B cell (primary cell): ENCODE results near the gene CHST15. TPM values are rescaled to one million over a fixed set of nuclear protein-coding genes. Genes with fewer than 3 reads are reported as not detected.

ENCODE experiments used
- ATAC-seq: fragments of 200-7000 bp; cut with Tn5 transposase; one replicate; pipeline ENCODE4 v1.10.0; 2021; ENCODE audit warnings: low read depth, mild to moderate bottlenecking, moderate number of reproducible peaks, moderate library complexity
- CTCF ChIA-PET: fragments of 350-600 bp; sonication (Branson Sonifier 250); formaldehyde crosslinking; loops from one replicate; lab custom pipeline; 2021; ENCODE audit warnings: antibody characterized with exemption, inconsistent platforms; lab: Charles Lee
- POLR2A ChIA-PET: fragments of 350-600 bp; sonication (Branson Sonifier 250); formaldehyde crosslinking; loops from one replicate; lab custom pipeline; 2021; ENCODE audit warnings: antibody characterized with exemption; lab: Charles Lee
- DNase-seq: peaks from one replicate; pipeline ENCODE4 v3.0.0; 2013
- H2AFZ ChIP-seq: 2 replicates; pipeline ENCODE4 v1.6.1; 2012; ENCODE audit warnings: mild to moderate bottlenecking, low read depth, low read length; ENCODE audit not compliant: insufficient read depth, poor library complexity, severe bottlenecking
- H3K27ac ChIP-seq, 2 donors: 1 replicate in 1 of 2; 2 replicates in 1 of 2; pipeline ENCODE4 v1.5.1; 2012 to 2013; ENCODE audit warnings: low read length in 2 of 2, mild to moderate bottlenecking in 2 of 2, moderate library complexity in 1 of 2
- H3K27me3 ChIP-seq, 4 experiments: fragments of 200-600 bp in 1 of 4; sonication (generic) in 1 of 4; replicated peaks in 1 of 4; 1 replicate in 2 of 4; 2 replicates in 2 of 4; pipeline versions ENCODE4 v1.6.1 to v1.7.0; 2013 to 2016; ENCODE audit warnings: low read length in 3 of 4, mild to moderate bottlenecking in 2 of 4, mixed read lengths in 1 of 4, moderate library complexity in 1 of 4; ENCODE audit not compliant: insufficient read depth in 4 of 4, control insufficient read depth in 3 of 4; ENCODE audit errors: control extremely low read depth in 1 of 4
- H3K36me3 ChIP-seq, 2 experiments: replicated peaks in 1 of 2; 1 replicate in 1 of 2; 2 replicates in 1 of 2; pipeline versions ENCODE4 v1.6.1 to v1.7.1; 2013; ENCODE audit warnings: low read length in 1 of 2; ENCODE audit not compliant: insufficient read depth in 2 of 2, control insufficient read depth in 1 of 2; ENCODE audit errors: control extremely low read depth in 1 of 2, extremely low read depth in 1 of 2
- H3K4me1 ChIP-seq, 2 donors: fragments of 200-600 bp in 1 of 2; sonication (generic) in 1 of 2; 1 replicate in 1 of 2; 2 replicates in 1 of 2; pipeline versions ENCODE4 v1.5.1 to v1.6.1; 2013 to 2017; ENCODE audit warnings: low read length in 2 of 2; ENCODE audit not compliant: control insufficient read depth in 2 of 2, insufficient read depth in 2 of 2
- H3K4me2 ChIP-seq: replicated peaks from 2 replicates; pipeline ENCODE3; 2012; ENCODE audit warnings: mild to moderate bottlenecking, low read depth, low read length; ENCODE audit not compliant: poor library complexity, severe bottlenecking
- H3K4me3 ChIP-seq, 5 experiments: fragments of 200-600 bp in 1 of 5; sonication (generic) in 1 of 5; 1 replicate in 3 of 5; 2 replicates in 2 of 5; pipeline versions ENCODE4 v1.5.1 to v1.7.0; 2011 to 2016; ENCODE audit warnings: low read length in 4 of 5, mild to moderate bottlenecking in 4 of 5, low read depth in 2 of 5, control low read depth in 1 of 5, moderate library complexity in 1 of 5; ENCODE audit not compliant: insufficient read depth in 1 of 5; ENCODE audit errors: control extremely low read depth in 1 of 5, extremely low read depth in 1 of 5
- H3K79me2 ChIP-seq: fragments of 200-600 bp; sonication (generic); one replicate; pipeline ENCODE4 v1.6.0; 2016; ENCODE audit warnings: low read length; ENCODE audit not compliant: control insufficient read depth, insufficient read depth
- H3K9ac ChIP-seq: fragments of 200-600 bp; sonication (generic); 2 replicates; pipeline ENCODE4 v1.6.1; 2017; ENCODE audit warnings: mild to moderate bottlenecking, low read length, moderate library complexity
- H3K9me3 ChIP-seq, 3 donors: one replicate each; pipeline versions ENCODE4 v1.6.1 to v1.7.1; 2013; ENCODE audit warnings: low read length in 2 of 3; ENCODE audit not compliant: control insufficient read depth in 2 of 3, insufficient read depth in 1 of 3; ENCODE audit errors: control extremely low read depth in 1 of 3
- H4K20me1 ChIP-seq: 2 replicates; pipeline ENCODE4 v1.6.0; 2012; ENCODE audit warnings: mild to moderate bottlenecking, low read length; ENCODE audit not compliant: insufficient read depth, control insufficient read depth, poor library complexity, severe bottlenecking
- H3K27ac Mint-ChIP-seq: one replicate; pipeline ENCODE4 v1.8.0; 2021; ENCODE audit warnings: mixed read lengths
- H3K27me3 Mint-ChIP-seq: one replicate; pipeline ENCODE4 v1.8.0; 2021; ENCODE audit warnings: mixed read lengths
- H3K4me1 Mint-ChIP-seq: one replicate; pipeline ENCODE4 v1.8.0; 2021; ENCODE audit warnings: mixed read lengths
- H3K4me3 Mint-ChIP-seq: one replicate; pipeline ENCODE4 v1.8.0; 2021; ENCODE audit warnings: mixed read lengths
- H3K9me3 Mint-ChIP-seq: one replicate; pipeline ENCODE4 v1.8.0; 2022; ENCODE audit warnings: mixed read lengths; ENCODE audit not compliant: insufficient read depth
- EZH2 ChIP-seq: IDR thresholded peaks from 2 replicates; pipeline ENCODE4 v1.6.1; 2012; ENCODE audit warnings: borderline replicate concordance, low read depth, mild to moderate bottlenecking, moderate library complexity, low read length; ENCODE audit not compliant: insufficient read depth, poor library complexity, severe bottlenecking
- WGBS: methylation state at CpG from one replicate; pipeline ENCODE4 v1.1.5; 2013; ENCODE audit warnings: missing lambda C conversion rate; ENCODE audit not compliant: insufficient coverage; 5-methylcytosine and 5-hydroxymethylcytosine counted together
- intact Hi-C: fragments of 100-400 bp; cut with micrococcal nuclease; formaldehyde crosslinking; loops from one replicate; pipeline ENCODE4 v1.10.0; 2022
- polyA plus RNA-seq: library from polyadenylated mRNA; depleted of rRNA; stranded (reverse); fragments of >200 nt; gene quantifications from 2 replicates; pipeline ENCODE4 v1.2.3, GENCODE V29; 2012
- total RNA-seq, 2 donors: library from RNA; stranded (reverse); fragments of 120-200 nt in 1 of 2; gene quantifications; 1 replicate in 1 of 2; 2 replicates in 1 of 2; pipeline versions ENCODE4 v1.2.3 to v1.2.4, GENCODE V29; 2013 to 2022
- TF ChIP-seq, protein P1 (sequence below): fragments of 200-600 bp; IDR thresholded peaks from one replicate; pipeline ENCODE4 v1.8.0; 2022; ENCODE audit warnings: antibody characterized with exemption, mild to moderate bottlenecking

The CHST15 gene
- total and polyA plus RNA-seq, 2 donors (not counting 1 experiment from before 2014, with no cell fraction given) = 17.9 to 75.4 TPM

DNA sequence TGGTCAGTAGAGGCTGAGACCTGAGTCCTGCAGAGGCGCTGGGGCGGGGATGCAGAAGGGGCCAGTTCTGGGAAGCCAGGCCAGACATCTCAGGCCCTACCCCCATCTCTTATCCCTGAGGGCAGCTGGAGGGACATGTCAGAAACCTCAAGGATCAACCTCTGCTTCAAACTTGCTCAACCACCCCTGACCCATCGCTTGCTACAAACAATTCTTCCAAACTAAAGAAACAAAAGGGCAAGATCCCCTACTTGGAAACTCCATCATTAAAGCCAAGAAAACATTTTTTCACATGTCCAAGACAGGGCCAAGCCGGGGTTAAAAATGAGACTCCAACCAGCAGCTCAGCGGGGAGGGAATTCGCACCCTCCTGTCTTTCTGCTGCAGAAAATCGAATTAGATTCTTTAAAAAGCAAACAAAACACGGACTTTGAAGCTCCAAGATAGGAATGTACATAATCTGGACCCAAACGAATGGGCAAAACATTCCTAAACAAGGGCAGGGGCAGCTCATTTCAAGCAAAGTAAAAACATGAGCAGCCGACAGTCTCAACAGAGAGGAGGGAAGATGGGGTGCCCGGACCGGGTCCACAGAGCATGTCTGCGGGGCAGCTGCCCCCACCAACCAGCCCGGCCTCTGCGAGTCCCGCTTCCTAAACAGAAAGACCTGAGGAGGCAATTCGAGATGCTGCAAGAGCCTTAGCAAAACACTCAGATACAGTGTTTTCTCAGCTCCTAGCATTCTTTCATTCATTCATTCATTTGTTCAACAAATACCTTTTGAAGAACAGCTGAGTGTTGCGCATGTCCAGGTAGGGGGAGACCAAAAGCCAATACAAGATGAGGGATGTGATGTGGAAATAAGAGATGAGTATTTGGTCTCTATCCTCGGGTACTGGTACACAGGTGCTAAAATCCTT, 44.8 kb downstream of the CHST15 start:
- POLR2A ChIA-PET = no interaction called here
- intact Hi-C loops = no loop called here
- Mint-ChIP-seq H3K4me3 (no peak overlapping the region), H3K27me3 (no peaks in the 10 kb centered on the region), H3K27ac (no peak overlapping the region), H3K4me1 (peaks cover 45% of the 10 kb centered on the region), H3K9me3 (no peaks in the 10 kb centered on the region)
- Histone ChIP-seq H3K9me3 (peaks cover 0 to 6% (median 0%) of the 10 kb centered on the region in 3 donors), H3K36me3 (peaks cover 0 to 6% of the 10 kb centered on the region in 2 experiments), H3K4me1 (peaks cover 16 to 21% of the 10 kb centered on the region in 2 donors), H3K79me2 (peaks cover 48% of the 10 kb centered on the region), H3K27ac (no peak overlapping the region), H2AFZ (no peak overlapping the region), H3K4me3 (no peak overlapping the region), H3K27me3 (no peaks in the 10 kb centered on the region), H3K9ac (no peak overlapping the region), H3K4me2 (no peak overlapping the region), H4K20me1 (peaks cover 12% of the 10 kb centered on the region)
- CTCF ChIA-PET = interaction anchor here (1.0 kb wide), 1 partner anchor 52 kb away, joined by 4 read pairs; no protein-coding TSS in a partner anchor
- ATAC-seq (no peak), DNase-seq (no peak)
- WGBS = 97% methylated on average over 18 of the region's 19 CpGs
- TF ChIP-seq, protein P1, sequence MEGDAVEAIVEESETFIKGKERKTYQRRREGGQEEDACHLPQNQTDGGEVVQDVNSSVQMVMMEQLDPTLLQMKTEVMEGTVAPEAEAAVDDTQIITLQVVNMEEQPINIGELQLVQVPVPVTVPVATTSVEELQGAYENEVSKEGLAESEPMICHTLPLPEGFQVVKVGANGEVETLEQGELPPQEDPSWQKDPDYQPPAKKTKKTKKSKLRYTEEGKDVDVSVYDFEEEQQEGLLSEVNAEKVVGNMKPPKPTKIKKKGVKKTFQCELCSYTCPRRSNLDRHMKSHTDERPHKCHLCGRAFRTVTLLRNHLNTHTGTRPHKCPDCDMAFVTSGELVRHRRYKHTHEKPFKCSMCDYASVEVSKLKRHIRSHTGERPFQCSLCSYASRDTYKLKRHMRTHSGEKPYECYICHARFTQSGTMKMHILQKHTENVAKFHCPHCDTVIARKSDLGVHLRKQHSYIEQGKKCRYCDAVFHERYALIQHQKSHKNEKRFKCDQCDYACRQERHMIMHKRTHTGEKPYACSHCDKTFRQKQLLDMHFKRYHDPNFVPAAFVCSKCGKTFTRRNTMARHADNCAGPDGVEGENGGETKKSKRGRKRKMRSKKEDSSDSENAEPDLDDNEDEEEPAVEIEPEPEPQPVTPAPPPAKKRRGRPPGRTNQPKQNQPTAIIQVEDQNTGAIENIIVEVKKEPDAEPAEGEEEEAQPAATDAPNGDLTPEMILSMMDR = no peak

DNA sequence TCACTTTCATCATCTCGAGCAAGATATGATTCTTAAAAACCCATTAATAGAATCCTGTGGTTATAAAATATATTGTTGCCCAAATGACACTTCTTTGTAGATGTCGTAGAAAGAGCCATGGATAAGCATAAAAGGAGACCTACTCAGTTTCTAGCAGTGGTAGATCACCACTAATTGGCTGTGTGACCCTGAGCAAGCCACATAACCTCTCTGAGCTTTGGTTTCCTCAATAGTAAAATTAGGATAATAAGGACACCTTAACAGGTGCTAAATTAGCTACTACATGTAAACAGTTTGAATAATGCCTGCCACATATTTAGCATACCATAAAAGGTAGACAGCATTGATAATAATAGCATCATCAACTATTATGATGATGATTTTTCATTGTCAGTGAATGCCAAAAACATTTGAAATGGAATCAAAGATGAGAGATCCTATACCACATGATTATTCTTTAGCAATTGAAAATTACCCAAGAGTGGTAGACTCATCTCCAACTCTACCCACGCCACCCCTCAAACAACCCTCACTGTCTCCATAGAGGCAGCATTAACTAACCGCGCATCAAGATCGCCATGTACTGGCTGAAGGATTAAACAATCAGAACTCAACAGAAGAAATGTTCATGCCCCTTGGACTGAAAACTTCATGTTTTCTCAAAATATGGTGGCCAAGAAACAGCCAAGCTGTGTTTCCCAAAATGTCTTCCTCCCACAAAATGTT, 45.8 kb downstream of the CHST15 start:
- Histone ChIP-seq H3K27ac (no peak overlapping the region), H4K20me1 (peaks cover 14% of the 10 kb centered on the region), H3K36me3 (peaks cover 0 to 7% of the 10 kb centered on the region in 2 experiments), H2AFZ (no peak overlapping the region), H3K4me1 (peaks cover 27 to 31% of the 10 kb centered on the region in 2 donors), H3K79me2 (peaks cover 41% of the 10 kb centered on the region), H3K9me3 (peaks cover 0 to 6% (median 0%) of the 10 kb centered on the region in 3 donors), H3K9ac (no peak overlapping the region), H3K27me3 (no peaks in the 10 kb centered on the region), H3K4me2 (no peak overlapping the region), H3K4me3 (no peak overlapping the region)
- Mint-ChIP-seq H3K9me3 (no peaks in the 10 kb centered on the region), H3K27me3 (no peaks in the 10 kb centered on the region), H3K4me3 (no peak overlapping the region), H3K4me1 (peaks cover 53% of the 10 kb centered on the region), H3K27ac (peak overlapping the region; percentile 47)
- ChIA-PET POLR2A (no interaction called here), CTCF (interaction anchor here (1.0 kb wide), 1 partner anchor 51 kb away, joined by 4 read pairs; no protein-coding TSS in a partner anchor)
- no peak for TF ChIP-seq EZH2
- TF ChIP-seq, protein P1 = no peak
- ATAC-seq = no peak
- intact Hi-C loops = no loop called here
- no peak for DNase-seq
- 98% methylated on average over 4 of the region's 6 CpGs for WGBS
